Mesangial cell (primary cell): Measurements from ENCODE around the gene DPPA2. TPM values are rescaled to one million over a fixed set of nuclear protein-coding genes. Genes with fewer than 3 reads are reported as not detected.

ENCODE experiments used
- total RNA-seq: library from RNA; depleted of rRNA; stranded (reverse); fragments of >200 nt; gene quantifications from 2 replicates; pipeline ENCODE4 v1.2.3, GENCODE V29; 2015

Gene DPPA2
- total RNA-seq: not detected in 2 replicates

DNA sequence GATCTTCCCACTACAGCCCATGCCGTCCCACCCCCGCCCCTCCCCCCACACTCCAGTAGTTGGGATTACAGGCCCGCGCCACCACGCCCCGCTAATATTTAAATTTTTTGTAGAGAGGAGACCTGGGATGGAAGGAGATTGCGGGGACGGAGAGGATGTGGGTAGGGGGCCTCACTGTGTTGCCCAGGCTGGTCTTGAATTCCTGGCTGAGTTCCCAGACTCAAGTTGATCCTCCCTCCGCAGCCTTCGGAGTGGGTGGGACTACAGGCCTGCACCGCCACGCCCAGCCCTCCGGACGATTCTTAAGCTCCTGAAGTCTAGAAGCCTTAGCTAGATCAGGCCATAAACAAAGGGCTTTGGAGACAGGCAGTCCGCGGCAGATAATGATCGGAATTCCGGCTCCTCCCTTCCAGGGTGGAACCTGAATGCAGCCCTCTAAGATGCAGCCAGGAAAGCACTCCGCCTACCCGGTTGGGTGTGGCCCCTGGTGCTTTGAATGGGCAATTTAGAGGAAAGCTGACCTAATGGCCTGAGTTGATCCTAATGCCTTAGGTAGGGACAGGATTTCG is at the start of gene DPPA2:
Gene DPPA2, minus strand, starts transcription at position 356 of the 569 bp plus-strand sequence. CDS start 1,975 bp downstream, outside the sequence.

DNA sequence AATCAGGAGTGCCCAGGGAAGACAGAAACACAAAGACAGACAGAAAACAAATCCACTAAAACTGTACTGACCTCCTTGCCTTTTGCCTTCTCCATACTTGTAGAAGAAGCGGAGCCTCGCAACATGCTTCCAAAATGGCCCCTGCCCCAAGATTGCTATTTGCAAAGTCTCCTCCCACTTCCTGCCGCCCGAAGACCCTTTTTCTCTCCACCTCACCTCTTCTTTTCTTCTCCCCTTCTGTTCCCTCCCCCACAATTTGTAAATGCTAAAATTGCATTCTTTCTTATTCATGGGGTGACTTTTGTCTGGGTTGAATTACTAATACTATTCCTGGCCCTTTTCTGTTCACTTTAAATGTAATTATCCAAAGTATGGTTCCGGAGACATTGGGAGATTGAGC is 21.1 kb upstream of the DPPA2 start, which contains the start of gene DPPA4:
Gene DPPA4, minus strand, starts transcription at position 154 of the 400 bp plus-strand sequence. Its CDS starts 29 bp downstream, at position 125.

Other genes with a start within 250 kb of the DPPA2 start
- gene MORC1, start 198.4 kb downstream of the DPPA2 start, total RNA-seq: not detected in 2 replicates
- gene C3orf85, start 179.8 kb downstream of the DPPA2 start, total RNA-seq: not detected in 2 replicates
- gene DPPA4, start 21.0 kb upstream of the DPPA2 start, total RNA-seq: 0.25 TPM in 1 of 2 replicates, not detected in the other